A549 (cell line): ENCODE data around the gene ELMO2.

Experiments used
- CBX2 ChIP-seq: fragments of 200-600 bp; sonication (generic); IDR thresholded peaks from 2 replicates; pipeline ENCODE4 v1.6.1; 2016; ENCODE audit warnings: low read depth, mild to moderate bottlenecking, borderline replicate concordance
- CHD4 ChIP-seq: fragments of 200-600 bp; sonication (generic); IDR thresholded peaks from 2 replicates; pipeline ENCODE4 v1.6.1; 2016; ENCODE audit warnings: antibody characterized with exemption, mild to moderate bottlenecking, borderline replicate concordance
- CTCF ChIP-seq: fragments of >200 bp; sonication (Bioruptor Twin); formaldehyde crosslinking; IDR thresholded peaks from 3 replicates; pipeline ENCODE4 v1.5.1; 2016
- EHF ChIP-seq: fragments of 250-450 bp; sonication (Bioruptor Pico); IDR thresholded peaks from 2 replicates; pipeline ENCODE4 v1.5.0; 2020; ENCODE audit warnings: mild to moderate bottlenecking
- EP300 ChIP-seq, 2 experiments: fragments of >200 bp; sonication (Bioruptor Twin); formaldehyde crosslinking; IDR thresholded peaks; 2 replicates in 1 of 2; 3 replicates in 1 of 2; pipeline ENCODE4 v1.6.1; 2016 to 2017
- GATA3 ChIP-seq: IDR thresholded peaks from 2 replicates; pipeline ENCODE4 v1.6.1; 2012; ENCODE audit warnings: borderline replicate concordance
- HDAC2 ChIP-seq: fragments of 200-600 bp; sonication (generic); IDR thresholded peaks from 2 replicates; pipeline ENCODE4 v1.6.1; 2016
- HOXA7 ChIP-seq: fragments of 250-450 bp; sonication (Bioruptor Pico); IDR thresholded peaks from 2 replicates; pipeline ENCODE4 v1.5.0; 2020; ENCODE audit warnings: mild to moderate bottlenecking, moderate library complexity
- NR3C1 ChIP-seq: fragments of >200 bp; sonication (Bioruptor Twin); formaldehyde crosslinking; IDR thresholded peaks from 3 replicates; pipeline ENCODE4 v1.6.1; 2017
- POLR2A ChIP-seq: IDR thresholded peaks from 2 replicates; pipeline ENCODE4 v1.6.1; 2012; ENCODE audit warnings: mild to moderate bottlenecking, low read length
- SMC3 ChIP-seq: fragments of >200 bp; sonication (Bioruptor Twin); formaldehyde crosslinking; IDR thresholded peaks from 3 replicates; pipeline ENCODE4 v1.6.1; 2018; ENCODE audit warnings: inconsistent platforms
- ZFP36 ChIP-seq: fragments of 450-650 bp; IDR thresholded peaks from 2 replicates; pipeline ENCODE4 v1.6.1; 2014; ENCODE audit warnings: borderline replicate concordance; ENCODE audit not compliant: partially characterized antibody

- no peak for TF ChIP-seq NR3C1
- no peak for TF ChIP-seq EHF (CRISPR knock-in tag)
- no peak for TF ChIP-seq ZFP36
- TF ChIP-seq CBX2, result no peak
- TF ChIP-seq SMC3, result no peak
- TF ChIP-seq CTCF, result no peak
- no peak for TF ChIP-seq POLR2A
- TF ChIP-seq EP300 (IDR thresholded peaks at IDR 0.05), result no peak
- TF ChIP-seq CHD4, result no peak
- TF ChIP-seq HOXA7 (CRISPR knock-in tag), result no peak
- TF ChIP-seq HDAC2, result no peak
- TF ChIP-seq GATA3, result no peak
These were observed 26.6 kb upstream of the ELMO2 start for GRCh38 chr20:46433051-46433450.
